Testis (tissue), 3 donors: ENCODE measurements around the gene SLC2A1. TPM values are rescaled to one million over a fixed set of nuclear protein-coding genes. Genes with fewer than 3 reads are reported as not detected.

ENCODE experiments used
- DNase-seq: peaks from one replicate; pipeline ENCODE4 v3.0.0-alpha.2; 2019
- H3K27ac ChIP-seq, 2 donors: fragments of 200-600 bp; sonication (generic); one replicate each; pipeline ENCODE4 v1.5.1; 2019
- H3K27me3 ChIP-seq: fragments of 200-600 bp; sonication (generic); one replicate; pipeline ENCODE4 v1.5.1; 2019
- H3K36me3 ChIP-seq: fragments of 200-600 bp; sonication (generic); one replicate; pipeline ENCODE4 v1.5.1; 2017; ENCODE audit warnings: low read depth; ENCODE audit errors: missing control alignments
- H3K4me1 ChIP-seq: fragments of 200-600 bp; sonication (generic); one replicate; pipeline ENCODE4 v1.5.1; 2019
- H3K4me3 ChIP-seq, 2 donors: fragments of 200-600 bp; sonication (generic); one replicate each; pipeline ENCODE4 v1.5.1; 2017 to 2019
- H3K9me3 ChIP-seq: fragments of 200-600 bp; sonication (generic); one replicate; pipeline ENCODE4 v1.5.1; 2017
- CTCF ChIP-seq, 3 experiments: fragments of 450-650 bp in 2 of 3; fragments of 200-600 bp in 1 of 3; sonication (generic) in 1 of 3; IDR thresholded peaks; one replicate each; pipeline ENCODE4 v1.5.1; 2016 to 2019; ENCODE audit warnings: antibody characterized with exemption in 3 of 3, mild to moderate bottlenecking in 2 of 3, moderate library complexity in 1 of 3
- POLR2A ChIP-seq: fragments of 450-650 bp; IDR thresholded peaks from one replicate; pipeline ENCODE4 v1.6.1; 2017; ENCODE audit warnings: antibody characterized with exemption, mild to moderate bottlenecking, moderate library complexity
- WGBS, 2 donors: methylation state at CpG; one replicate each; pipeline ENCODE4 v1.1.5; 2018; 5-methylcytosine and 5-hydroxymethylcytosine counted together
- intact Hi-C: fragments of 100-400 bp; cut with DNase I; formaldehyde crosslinking; loops from one replicate; pipeline ENCODE4 v1.15.1; 2023; ENCODE audit warnings: low total_unique reads
- polyA plus RNA-seq: library from polyadenylated mRNA; stranded (reverse); fragments of 350-450 nt; fragmentation: Illumina TruSeq; extraction: RNeasy Lipid Tissue Mini Kit (QIAGEN cat#74804); gene quantifications from one replicate; pipeline ENCODE4 v1.2.3, GENCODE V29; 2014; ENCODE audit warnings: low read depth, low replicate concordance; ENCODE audit not compliant: insufficient read depth
- total RNA-seq, 2 donors: library from RNA; depleted of rRNA; stranded (reverse); fragments of >200 nt; gene quantifications; one replicate each; pipeline ENCODE4 v1.2.3, GENCODE V29; 2016

SLC2A1 gene
- total and polyA plus RNA-seq, 3 donors from 2014 or later = 19.4 to 38.3 (median 36.9) TPM

- 51 to 55% methylated on average over 7 of the region's 7 CpGs for WGBS, 2 donors
- Histone ChIP-seq H3K27me3 (no peaks in the 10 kb centered on the region), H3K4me1 (peaks cover 24% of the 10 kb centered on the region), H3K36me3 (no peaks in the 10 kb centered on the region), H3K27ac (no peak overlapping the region), H3K9me3 (no peaks in the 10 kb centered on the region), H3K4me3 (no peak overlapping the region)
- intact Hi-C loops = no loop called here
- peak; percentile 64 for DNase-seq
- TF ChIP-seq CTCF (IDR thresholded peaks at IDR 0.05) (no peak), POLR2A (no peak)
Measured at GRCh38 chr1:42936309-42937078, 22.2 kb downstream of the SLC2A1 start.

GRCh38 chr1:42935971-42936308, 22.7 kb downstream of the SLC2A1 start:
- Histone ChIP-seq H3K4me1 (peaks cover 20% of the 10 kb centered on the region), H3K36me3 (no peaks in the 10 kb centered on the region), H3K4me3 (no peak overlapping the region), H3K27me3 (no peaks in the 10 kb centered on the region), H3K27ac (no peak overlapping the region), H3K9me3 (no peaks in the 10 kb centered on the region)
- intact Hi-C loops = no loop called here
- TF ChIP-seq POLR2A (no peak), CTCF (IDR thresholded peaks at IDR 0.05) (no peak)
- DNase-seq = no peak
- 51 to 58% methylated on average over 3 to 5 of the region's 5 CpGs for WGBS, 2 donors

- intact Hi-C loops = no loop called here
Measured at GRCh38 chr1:42935313-42935895, 23.3 kb downstream of the SLC2A1 start.

GRCh38 chr1:42934541-42935312, 23.9 kb downstream of the SLC2A1 start:
- H3K4me1 ChIP-seq = peaks cover 20% of the 10 kb centered on the region
- DNase-seq = no peak
- no peak overlapping the region for H3K4me3 ChIP-seq
- WGBS, 2 donors = 92 to 96% methylated on average over 20 of the region's 20 CpGs
- H3K27me3 ChIP-seq = no peaks in the 10 kb centered on the region
- H3K27ac ChIP-seq = no peak overlapping the region
- H3K36me3 ChIP-seq = no peaks in the 10 kb centered on the region
- intact Hi-C loops = no loop called here
- H3K9me3 ChIP-seq = no peaks in the 10 kb centered on the region
- no peak for TF ChIP-seq POLR2A

More at GRCh38 chr1:42935313-42935895, 23.3 kb downstream of the SLC2A1 start:
- H3K27me3 ChIP-seq = no peaks in the 10 kb centered on the region
- no peak overlapping the region for H3K27ac ChIP-seq
- H3K4me1 ChIP-seq = peaks cover 20% of the 10 kb centered on the region
- peak; percentile 15 for DNase-seq
- H3K9me3 ChIP-seq = no peaks in the 10 kb centered on the region
- no peaks in the 10 kb centered on the region for H3K36me3 ChIP-seq
- no peak overlapping the region for H3K4me3 ChIP-seq
- WGBS, 2 donors = 86 to 93% methylated on average over 8 of the region's 8 CpGs
- TF ChIP-seq POLR2A = no peak
- TF ChIP-seq CTCF (IDR thresholded peaks at IDR 0.05) = no peak
